ENCODE results near the gene GPATCH3.
A peak's percentile ranks its signal among the peaks of the same experiment; 100 is the strongest.

GPATCH3 gene

DNA sequence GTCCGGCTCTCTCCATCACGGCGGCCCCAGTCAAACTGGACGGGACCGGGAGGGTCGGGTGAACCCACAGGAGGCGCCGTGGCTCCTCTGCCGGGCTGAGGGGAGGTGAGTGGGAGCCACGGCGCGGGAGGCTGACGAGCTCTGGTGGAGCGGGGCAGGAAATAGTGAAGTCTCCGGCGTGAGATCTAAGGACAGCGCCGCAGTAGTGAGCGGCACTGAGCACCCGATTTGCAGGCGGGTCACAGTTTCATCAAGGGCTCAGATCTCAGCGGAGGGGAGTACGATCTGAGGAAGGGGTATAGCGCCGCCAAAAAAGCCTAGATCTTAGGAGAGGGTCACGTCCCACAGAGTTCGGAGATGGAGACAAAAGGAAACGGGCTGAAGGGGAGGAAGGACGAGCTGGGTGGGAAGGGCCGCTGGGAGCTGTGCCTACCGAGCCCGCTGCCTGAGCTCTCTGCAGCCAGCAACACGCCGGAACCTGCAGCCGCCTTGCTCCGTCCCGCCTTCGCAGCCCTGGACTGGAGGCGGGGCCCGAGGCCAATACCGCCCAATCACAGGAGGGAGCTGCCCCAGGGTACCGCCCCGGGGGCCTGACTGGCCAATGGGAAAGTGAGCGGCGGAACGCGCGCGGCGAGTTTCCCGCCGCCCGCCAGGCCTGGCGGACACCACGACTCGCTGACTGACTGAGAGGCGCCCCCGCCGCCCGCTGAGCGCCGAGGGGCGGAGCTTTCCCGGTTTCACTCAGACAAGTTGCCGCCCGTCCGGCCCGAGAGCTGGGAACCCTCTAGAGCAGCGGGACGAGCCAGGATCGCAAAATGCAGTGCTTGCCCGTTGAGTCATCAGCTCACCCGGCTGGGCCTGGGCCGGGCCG is 35.4 kb downstream of the GPATCH3 start:
- peaks cover 23% of the 10 kb centered on the region for H3K4me1 ChIP-seq (ENCODE audit: insufficient read depth, low read length)
- H3K9me3 ChIP-seq (ENCODE audit: control insufficient read depth, insufficient read depth, low read length) = no peaks in the 10 kb centered on the region
- no peaks in the 10 kb centered on the region for H3K36me3 ChIP-seq (ENCODE audit: insufficient read depth, low read length)
- peak overlapping the region; percentile 82 for H3K9ac ChIP-seq (ENCODE audit: low read depth, low read length)

DNA sequence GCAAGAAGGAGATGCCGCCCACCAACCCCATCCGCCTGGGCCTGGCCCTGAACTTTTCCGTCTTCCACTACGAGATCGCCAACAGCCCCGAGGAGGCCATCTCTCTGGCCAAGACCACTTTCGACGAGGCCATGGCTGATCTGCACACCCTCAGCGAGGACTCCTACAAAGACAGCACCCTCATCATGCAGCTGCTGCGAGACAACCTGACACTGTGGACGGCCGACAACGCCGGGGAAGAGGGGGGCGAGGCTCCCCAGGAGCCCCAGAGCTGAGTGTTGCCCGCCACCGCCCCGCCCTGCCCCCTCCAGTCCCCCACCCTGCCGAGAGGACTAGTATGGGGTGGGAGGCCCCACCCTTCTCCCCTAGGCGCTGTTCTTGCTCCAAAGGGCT is 36.6 kb downstream of the GPATCH3 start:
- H3K4me1 ChIP-seq (ENCODE audit: insufficient read depth, low read length) = peaks cover 23% of the 10 kb centered on the region
- no peaks in the 10 kb centered on the region for H3K9me3 ChIP-seq (ENCODE audit: control insufficient read depth, insufficient read depth, low read length)
- H3K9ac ChIP-seq (ENCODE audit: low read depth, low read length) = peak overlapping the region; percentile 82
- no peaks in the 10 kb centered on the region for H3K36me3 ChIP-seq (ENCODE audit: insufficient read depth, low read length)

DNA sequence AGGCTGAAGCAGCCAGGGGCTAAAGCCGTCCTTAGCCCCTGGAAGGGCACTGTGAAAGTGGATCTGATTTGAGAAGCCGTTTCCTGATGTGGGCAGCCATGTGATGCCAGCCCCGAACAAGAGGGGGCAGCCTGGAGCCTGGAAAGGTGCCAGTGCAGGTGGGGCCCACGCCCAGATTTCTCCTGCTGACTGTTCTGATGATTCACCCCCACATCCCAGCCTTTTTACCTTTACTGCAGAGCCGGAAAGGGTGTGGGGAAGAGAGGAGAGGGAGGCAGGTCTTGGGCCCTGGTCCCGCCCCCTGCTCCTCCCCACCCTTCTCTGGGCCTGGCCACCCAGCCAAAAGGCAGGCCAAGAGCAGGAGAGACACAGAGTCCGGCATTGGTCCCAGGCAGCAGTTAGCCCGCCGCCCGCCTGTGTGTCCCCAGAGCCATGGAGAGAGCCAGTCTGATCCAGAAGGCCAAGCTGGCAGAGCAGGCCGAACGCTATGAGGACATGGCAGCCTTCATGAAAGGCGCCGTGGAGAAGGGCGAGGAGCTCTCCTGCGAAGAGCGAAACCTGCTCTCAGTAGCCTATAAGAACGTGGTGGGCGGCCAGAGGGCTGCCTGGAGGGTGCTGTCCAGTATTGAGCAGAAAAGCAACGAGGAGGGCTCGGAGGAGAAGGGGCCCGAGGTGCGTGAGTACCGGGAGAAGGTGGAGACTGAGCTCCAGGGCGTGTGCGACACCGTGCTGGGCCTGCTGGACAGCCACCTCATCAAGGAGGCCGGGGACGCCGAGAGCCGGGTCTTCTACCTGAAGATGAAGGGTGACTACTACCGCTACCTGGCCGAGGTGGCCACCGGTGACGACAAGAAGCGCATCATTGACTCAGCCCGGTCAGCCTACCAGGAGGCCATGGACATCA is 37.2 kb downstream of the GPATCH3 start, which contains the start of gene SFN:
Gene SFN (plus strand): TSS at position 369 of the 904 bp plus-strand sequence. CDS start 64 bp downstream, at position 433.
- no peaks in the 10 kb centered on the region for H3K36me3 ChIP-seq (ENCODE audit: insufficient read depth, low read length)
- peaks cover 23% of the 10 kb centered on the region for H3K4me1 ChIP-seq (ENCODE audit: insufficient read depth, low read length)
- H3K9ac ChIP-seq (ENCODE audit: low read depth, low read length) = peak within 1 kb of the TSS; percentile 82
- no peaks in the 10 kb centered on the region for H3K9me3 ChIP-seq (ENCODE audit: control insufficient read depth, insufficient read depth, low read length)

DNA sequence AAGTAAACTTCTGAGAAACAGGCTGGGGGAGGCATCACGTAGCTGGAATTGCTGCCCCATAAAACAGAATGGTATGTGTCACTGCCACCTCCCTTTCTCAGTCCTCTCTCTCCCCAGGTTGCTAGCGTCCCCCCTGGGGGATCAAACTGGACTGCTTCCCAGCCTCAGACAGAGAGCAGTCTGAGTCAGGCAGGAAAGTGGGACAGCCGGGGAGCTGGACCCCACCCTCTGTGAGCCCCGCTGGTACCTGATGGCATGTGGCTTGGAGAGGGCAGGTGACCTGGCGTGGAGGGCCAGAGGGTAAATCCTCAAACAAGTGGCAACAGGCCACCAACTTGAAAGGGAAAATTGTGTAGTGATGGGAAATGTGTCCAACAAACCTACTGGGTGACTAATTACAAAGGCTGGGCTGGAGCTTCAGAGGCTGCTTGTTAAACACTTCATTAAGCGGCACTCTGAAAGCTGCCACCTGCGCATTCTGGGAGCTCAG is 38.3 kb downstream of the GPATCH3 start:
- Histone ChIP-seq H3K9me3 (ENCODE audit: control insufficient read depth, insufficient read depth, low read length) (no peaks in the 10 kb centered on the region), H3K4me1 (ENCODE audit: insufficient read depth, low read length) (peaks cover 17% of the 10 kb centered on the region), H3K9ac (ENCODE audit: low read depth, low read length) (no peak overlapping the region), H3K36me3 (ENCODE audit: insufficient read depth, low read length) (no peaks in the 10 kb centered on the region)

DNA sequence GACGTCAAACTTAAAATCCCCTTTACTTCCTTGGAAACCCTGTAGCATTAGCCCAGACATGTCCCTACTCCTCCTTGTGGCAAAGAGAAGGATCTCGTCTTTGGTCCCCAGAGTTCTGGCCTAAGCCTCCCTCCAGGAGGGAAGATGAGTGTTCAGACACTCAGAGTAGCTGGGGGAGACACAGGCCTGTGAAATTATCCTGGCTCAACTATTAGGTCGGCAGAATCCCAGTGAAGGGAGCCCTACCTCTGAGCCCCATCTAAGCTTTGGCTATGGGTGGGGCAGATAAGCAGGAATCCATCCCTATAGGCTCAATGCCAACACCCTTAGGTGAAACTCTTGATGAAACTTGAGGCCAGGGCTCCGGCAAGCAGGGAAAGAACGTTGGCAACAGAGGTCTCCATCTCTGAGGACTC is 39.0 kb downstream of the GPATCH3 start:
- Histone ChIP-seq H3K9ac (ENCODE audit: low read depth, low read length) (no peak overlapping the region), H3K4me1 (ENCODE audit: insufficient read depth, low read length) (peaks cover 17% of the 10 kb centered on the region)

DNA sequence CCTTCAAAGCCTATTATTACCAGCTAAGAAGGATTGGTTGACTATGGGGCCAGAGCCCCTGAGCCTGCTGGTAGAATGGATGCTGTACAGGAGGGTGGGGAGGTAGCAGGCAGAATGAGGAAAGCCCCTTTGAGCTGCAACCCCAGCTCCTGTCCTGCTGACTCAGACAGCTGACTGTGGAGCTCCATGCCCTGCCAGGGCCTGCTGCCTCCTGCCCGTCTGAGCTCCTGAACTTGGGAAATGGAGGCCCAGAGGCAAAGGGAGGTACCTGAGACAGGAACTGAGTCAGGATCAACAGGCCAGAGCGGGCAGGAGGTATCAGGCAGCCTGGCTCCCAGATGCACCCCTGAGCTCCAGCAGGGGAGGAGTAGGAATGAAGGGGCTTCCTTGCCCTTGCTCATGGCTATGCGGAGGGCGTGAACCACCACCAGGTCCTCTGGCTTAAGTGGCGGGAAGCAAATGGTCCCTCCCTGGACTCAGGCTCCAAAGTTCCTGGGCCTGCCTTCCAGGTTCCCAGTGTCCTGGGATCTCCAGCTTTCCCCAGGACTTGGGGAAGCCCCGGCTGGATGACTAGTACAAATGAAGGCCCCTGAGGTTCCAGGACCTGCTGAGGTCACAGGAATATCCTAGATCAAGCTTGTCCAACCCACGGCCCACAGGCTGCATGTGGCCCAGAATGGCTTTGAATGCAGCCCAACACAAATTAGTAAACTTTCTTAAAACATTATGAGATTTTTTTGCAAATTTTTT is 41.2 kb downstream of the GPATCH3 start:
- H3K9me3 ChIP-seq (ENCODE audit: control insufficient read depth, insufficient read depth, low read length) = no peaks in the 10 kb centered on the region
- no peaks in the 10 kb centered on the region for H3K36me3 ChIP-seq (ENCODE audit: insufficient read depth, low read length)
- peaks cover 17% of the 10 kb centered on the region for H3K4me1 ChIP-seq (ENCODE audit: insufficient read depth, low read length)
- H3K9ac ChIP-seq (ENCODE audit: low read depth, low read length) = no peak overlapping the region

More for the DNA sequence above, 39.0 kb downstream of the GPATCH3 start:
- no peaks in the 10 kb centered on the region for H3K9me3 ChIP-seq (ENCODE audit: control insufficient read depth, insufficient read depth, low read length)
- H3K36me3 ChIP-seq (ENCODE audit: insufficient read depth, low read length) = no peaks in the 10 kb centered on the region

DNA sequence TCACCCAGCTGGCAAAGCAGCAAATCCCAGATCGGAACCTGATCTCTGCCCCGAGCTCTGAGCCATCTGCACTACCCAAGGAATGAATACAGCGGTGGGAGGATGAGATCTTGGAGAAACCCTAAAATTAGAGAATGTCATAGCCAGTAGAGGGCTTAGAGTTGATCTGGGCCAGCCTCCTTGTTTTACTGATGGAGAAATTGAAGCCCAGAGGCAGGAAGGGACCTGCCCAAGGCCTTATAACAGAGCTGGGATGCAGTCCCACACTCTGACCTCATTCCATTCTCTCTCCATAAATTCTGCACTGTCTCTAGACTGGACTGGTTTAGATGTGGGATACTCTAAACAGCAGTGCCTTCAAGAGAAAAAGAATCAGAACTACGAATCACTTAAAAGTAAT is 42.1 kb downstream of the GPATCH3 start:
- Histone ChIP-seq H3K4me1 (ENCODE audit: insufficient read depth, low read length) (peaks cover 17% of the 10 kb centered on the region), H3K9me3 (ENCODE audit: control insufficient read depth, insufficient read depth, low read length) (no peaks in the 10 kb centered on the region), H3K9ac (ENCODE audit: low read depth, low read length) (no peak overlapping the region), H3K36me3 (ENCODE audit: insufficient read depth, low read length) (no peaks in the 10 kb centered on the region)

DNA sequence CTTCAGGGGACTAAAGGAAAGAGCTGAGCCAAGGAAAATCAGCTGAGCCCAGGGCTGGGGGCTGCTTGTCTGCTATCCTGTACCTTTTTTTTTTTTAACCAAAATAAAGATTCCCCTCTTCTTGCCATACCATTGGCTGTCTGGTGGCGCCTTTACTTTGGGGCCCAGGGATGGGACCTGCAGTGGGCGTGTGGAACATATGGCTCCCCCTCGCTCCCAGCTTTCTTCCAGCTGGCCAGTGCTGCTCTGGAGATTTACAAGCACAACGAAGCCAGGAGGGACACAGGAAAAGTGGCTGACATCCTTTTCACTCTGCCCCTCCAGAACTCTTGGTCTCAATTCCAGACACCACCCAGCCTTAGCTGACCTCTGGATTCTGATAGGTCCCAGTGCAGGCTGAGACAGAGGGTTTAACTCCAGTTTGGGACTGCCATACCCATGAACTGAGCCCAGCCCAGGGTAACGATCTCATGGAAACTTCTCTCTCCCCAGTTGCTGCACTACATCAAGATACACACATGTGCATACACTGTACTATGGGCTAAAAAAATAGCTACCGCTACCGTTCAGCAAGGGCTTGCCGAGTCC is 42.7 kb downstream of the GPATCH3 start:
- H3K9ac ChIP-seq (ENCODE audit: low read depth, low read length) = no peak overlapping the region
- H3K9me3 ChIP-seq (ENCODE audit: control insufficient read depth, insufficient read depth, low read length) = no peaks in the 10 kb centered on the region
- peaks cover 20% of the 10 kb centered on the region for H3K4me1 ChIP-seq (ENCODE audit: insufficient read depth, low read length)
- no peaks in the 10 kb centered on the region for H3K36me3 ChIP-seq (ENCODE audit: insufficient read depth, low read length)

DNA sequence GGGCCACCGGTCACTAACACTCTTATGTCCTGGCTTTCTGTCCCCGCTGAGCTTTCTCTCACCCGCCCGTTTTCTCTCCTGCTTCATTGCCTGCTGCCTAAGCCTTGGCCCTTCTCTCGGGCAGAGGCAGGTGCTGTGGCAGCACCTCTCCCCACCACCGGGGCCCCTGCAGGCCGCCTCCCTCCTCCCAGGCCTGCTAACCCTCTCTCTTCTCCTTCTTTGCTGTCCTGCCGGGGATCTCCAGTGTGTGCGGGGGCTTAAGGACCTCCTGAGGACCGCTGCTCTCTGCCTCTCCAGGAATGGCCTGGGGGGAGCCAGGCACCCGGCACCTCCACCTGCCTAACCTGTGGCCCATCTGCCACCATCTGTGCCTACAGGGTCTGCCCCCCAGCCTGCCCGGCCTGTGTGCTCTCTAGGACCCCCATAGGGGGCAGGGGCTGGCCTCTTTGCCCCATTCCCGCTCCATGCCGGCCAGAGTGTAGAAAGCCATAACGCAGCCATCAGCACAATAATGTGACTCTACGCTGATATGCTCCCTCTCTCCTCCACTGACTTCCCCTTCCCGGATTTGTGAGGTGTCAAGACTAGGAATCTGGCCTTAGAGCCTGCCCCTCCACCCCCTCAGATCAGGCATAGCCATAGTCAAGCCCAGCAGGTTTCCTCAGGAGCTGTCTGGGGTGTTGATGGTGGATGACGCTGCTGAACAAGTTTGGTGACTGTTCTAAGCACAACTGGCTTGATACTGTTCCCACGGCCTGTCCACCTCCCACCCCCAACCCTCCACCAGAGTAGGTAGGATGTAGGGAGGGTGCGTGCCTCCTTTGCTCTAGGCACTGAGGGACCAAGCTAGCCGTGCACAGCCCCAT is 43.4 kb downstream of the GPATCH3 start:
- Histone ChIP-seq H3K36me3 (ENCODE audit: insufficient read depth, low read length) (no peaks in the 10 kb centered on the region; the same call in 1 of the 2 replicates), H3K9ac (ENCODE audit: low read depth, low read length) (no peak overlapping the region), H3K4me1 (ENCODE audit: insufficient read depth, low read length) (peaks cover 14% of the 10 kb centered on the region), H3K9me3 (ENCODE audit: control insufficient read depth, insufficient read depth, low read length) (no peaks in the 10 kb centered on the region)

DNA sequence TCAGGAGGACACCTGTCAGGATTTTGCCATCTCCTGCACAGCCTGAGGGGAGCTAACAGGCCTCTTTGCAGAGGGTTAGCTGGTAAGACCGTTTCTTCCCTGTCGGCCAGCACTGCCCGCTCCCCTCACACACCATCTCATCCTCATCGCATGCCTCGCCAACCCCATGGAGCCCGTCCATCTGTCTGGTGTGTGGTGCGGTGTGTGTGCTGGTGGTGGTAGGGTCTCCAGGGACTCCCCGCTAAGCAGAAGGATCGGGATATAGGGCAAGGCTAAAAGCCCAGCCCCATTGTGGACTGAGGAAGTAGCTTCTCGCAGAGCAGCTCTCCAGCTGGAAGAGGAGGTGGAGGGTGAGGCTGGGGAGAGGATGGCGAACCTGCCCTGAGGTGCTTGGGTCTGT is 44.1 kb downstream of the GPATCH3 start:
- no peaks in the 10 kb centered on the region; the same call in 1 of the 2 replicates for H3K36me3 ChIP-seq (ENCODE audit: insufficient read depth, low read length)
- H3K4me1 ChIP-seq (ENCODE audit: insufficient read depth, low read length) = peaks cover 8% of the 10 kb centered on the region; the same call in 1 of the 2 replicates
- no peaks in the 10 kb centered on the region for H3K9me3 ChIP-seq (ENCODE audit: control insufficient read depth, insufficient read depth, low read length)
- H3K9ac ChIP-seq (ENCODE audit: low read depth, low read length) = no peak overlapping the region

DNA sequence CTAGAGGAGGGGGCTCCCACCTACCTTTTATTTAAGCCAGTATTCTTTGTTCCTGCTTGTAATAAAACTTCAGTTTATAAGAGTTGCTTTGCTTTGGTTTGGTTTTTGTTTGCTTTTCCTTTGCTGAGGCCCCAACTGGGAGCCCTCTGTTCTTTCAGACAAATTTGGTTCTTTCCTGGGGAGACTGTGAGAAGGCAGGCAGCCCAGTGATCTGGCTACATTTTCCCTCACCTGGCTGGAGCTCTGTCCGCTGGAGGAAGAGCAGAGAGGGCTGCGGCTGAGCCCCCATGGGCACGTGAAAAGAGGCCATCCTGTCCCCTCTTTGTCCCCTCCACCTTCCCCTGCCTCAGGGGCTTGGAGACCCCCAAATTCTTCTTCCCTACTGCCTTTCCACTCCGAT is 44.6 kb downstream of the GPATCH3 start:
- peaks cover 6% of the 10 kb centered on the region; the same call in 1 of the 2 replicates for H3K4me1 ChIP-seq (ENCODE audit: insufficient read depth, low read length)

DNA sequence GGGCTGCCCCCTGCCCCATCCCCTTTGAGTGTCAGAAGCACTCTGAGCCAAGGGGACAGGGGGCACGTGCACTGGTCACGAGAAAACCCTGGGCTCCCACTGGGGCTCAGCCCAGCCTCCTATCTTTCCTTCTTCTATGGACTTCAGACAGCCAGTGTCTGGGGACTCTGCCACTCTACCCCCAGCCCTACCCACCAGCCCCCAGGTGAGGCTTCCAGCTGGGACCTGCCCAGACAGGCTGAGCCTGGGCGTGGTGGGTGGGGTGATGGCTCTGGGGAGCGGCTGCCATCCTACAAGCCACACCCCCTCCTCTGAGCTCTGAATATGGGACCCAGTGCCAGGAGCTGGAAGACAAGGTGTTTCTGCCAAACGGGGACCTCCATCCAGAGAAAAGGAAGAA is 45.4 kb downstream of the GPATCH3 start:
- H3K4me1 ChIP-seq (ENCODE audit: insufficient read depth, low read length) = peaks cover 6% of the 10 kb centered on the region; the same call in 1 of the 2 replicates
- H3K9me3 ChIP-seq (ENCODE audit: control insufficient read depth, insufficient read depth, low read length) = no peaks in the 10 kb centered on the region
- no peaks in the 10 kb centered on the region; the same call in 1 of the 2 replicates for H3K36me3 ChIP-seq (ENCODE audit: insufficient read depth, low read length)
- H3K9ac ChIP-seq (ENCODE audit: low read depth, low read length) = no peak overlapping the region

More for the DNA sequence above, 44.6 kb downstream of the GPATCH3 start:
- Histone ChIP-seq H3K36me3 (ENCODE audit: insufficient read depth, low read length) (no peaks in the 10 kb centered on the region; the same call in 1 of the 2 replicates), H3K9me3 (ENCODE audit: control insufficient read depth, insufficient read depth, low read length) (no peaks in the 10 kb centered on the region), H3K9ac (ENCODE audit: low read depth, low read length) (no peak overlapping the region)

DNA sequence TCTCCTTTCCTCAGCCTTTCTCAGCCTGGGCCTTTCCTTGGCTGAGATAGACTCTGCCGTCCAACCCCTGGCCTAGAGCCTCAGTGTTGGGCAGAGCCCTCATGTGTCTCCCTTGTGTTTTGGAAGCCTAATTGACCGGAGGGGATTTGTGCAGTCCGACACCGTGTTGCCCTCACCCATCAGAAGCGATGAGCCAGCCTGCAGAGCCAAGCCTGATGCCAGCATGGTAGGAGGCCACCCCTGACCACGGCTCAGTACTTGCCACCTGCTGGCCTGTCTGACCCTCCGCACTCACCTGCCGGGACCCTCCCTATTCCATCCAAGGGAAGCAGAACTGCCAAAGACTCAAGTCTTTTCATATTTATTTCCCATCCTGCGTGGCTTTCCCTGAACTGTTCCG is 46.7 kb downstream of the GPATCH3 start:
- H3K9me3 ChIP-seq (ENCODE audit: control insufficient read depth, insufficient read depth, low read length) = no peaks in the 10 kb centered on the region
- H3K9ac ChIP-seq (ENCODE audit: low read depth, low read length) = no peak overlapping the region
- H3K36me3 ChIP-seq (ENCODE audit: insufficient read depth, low read length) = no peaks in the 10 kb centered on the region; the same call in 1 of the 2 replicates
- peaks cover 6% of the 10 kb centered on the region; the same call in 1 of the 2 replicates for H3K4me1 ChIP-seq (ENCODE audit: insufficient read depth, low read length)

All from ES-I3 (cell line).